Suprapubic skin (tissue), 4 donors: ENCODE measurements around the gene TCF7L2. TPM values are rescaled to one million over a fixed set of nuclear protein-coding genes. Genes with fewer than 3 reads are reported as not detected.

Source experiments
- DNase-seq, 2 donors: peaks; one replicate each; pipeline ENCODE4 v3.0.0-alpha.2; 2019; ENCODE audit warnings: low spot score in 2 of 2
- H3K27ac ChIP-seq: fragments of 200-600 bp; sonication (generic); one replicate; pipeline ENCODE4 v1.5.1; 2019
- H3K27me3 ChIP-seq: fragments of 200-600 bp; sonication (generic); one replicate; pipeline ENCODE4 v1.5.1; 2019
- H3K36me3 ChIP-seq: fragments of 200-600 bp; sonication (generic); one replicate; pipeline ENCODE4 v1.5.1; 2019
- H3K4me1 ChIP-seq: fragments of 200-600 bp; sonication (generic); one replicate; pipeline ENCODE4 v1.5.1; 2019
- H3K4me3 ChIP-seq: fragments of 200-600 bp; sonication (generic); one replicate; pipeline ENCODE4 v1.5.1; 2019; ENCODE audit warnings: mild to moderate bottlenecking
- H3K9me3 ChIP-seq: fragments of 200-600 bp; sonication (generic); one replicate; pipeline ENCODE4 v1.5.1; 2019
- EP300 ChIP-seq: sonication (generic); formaldehyde crosslinking; IDR thresholded peaks from one replicate; pipeline ENCODE4 v1.6.1; 2017; ENCODE audit warnings: antibody characterized with exemption
- POLR2A ChIP-seq, 2 donors: fragments of 450-650 bp; IDR thresholded peaks; one replicate each; pipeline ENCODE4 v1.6.1; 2017; ENCODE audit warnings: antibody characterized with exemption in 2 of 2, mild to moderate bottlenecking in 2 of 2, moderate library complexity in 2 of 2
- POLR2AphosphoS5 ChIP-seq, 3 donors: sonication (generic); formaldehyde crosslinking; IDR thresholded peaks; one replicate each; pipeline ENCODE4 v1.6.1; 2017; ENCODE audit warnings: antibody characterized with exemption in 3 of 3
- WGBS: methylation state at CpG from one replicate; pipeline ENCODE4 v1.1.5; 2018; 5-methylcytosine and 5-hydroxymethylcytosine counted together
- total RNA-seq, 4 donors: library from RNA; depleted of rRNA; stranded (reverse); fragments of >200 nt; gene quantifications; one replicate each; pipeline ENCODE4 v1.1.0, GENCODE V29; 2016
- TF ChIP-seq, protein P1 (sequence below), 2 donors: fragments of 200-600 bp in 1 of 2; fragments of 450-650 bp in 1 of 2; sonication (generic) in 1 of 2; IDR thresholded peaks; one replicate each; pipeline ENCODE4 v1.5.1; 2016 to 2019; ENCODE audit warnings: antibody characterized with exemption in 2 of 2, mild to moderate bottlenecking in 1 of 2, moderate library complexity in 1 of 2

The TCF7L2 gene
- total RNA-seq, 4 donors from 2014 or later = 9.9 to 23.3 (median 15.2) TPM

- Histone ChIP-seq H3K27ac (no peak overlapping the region), H3K9me3 (no peaks in the 10 kb centered on the region), H3K36me3 (peaks cover 34% of the 10 kb centered on the region), H3K27me3 (no peaks in the 10 kb centered on the region), H3K4me3 (no peak overlapping the region), H3K4me1 (peaks cover 3% of the 10 kb centered on the region)
- no peak for TF ChIP-seq EP300
- TF ChIP-seq POLR2A (IDR thresholded peaks at IDR 0.05) = no peak
- TF ChIP-seq, protein P1, sequence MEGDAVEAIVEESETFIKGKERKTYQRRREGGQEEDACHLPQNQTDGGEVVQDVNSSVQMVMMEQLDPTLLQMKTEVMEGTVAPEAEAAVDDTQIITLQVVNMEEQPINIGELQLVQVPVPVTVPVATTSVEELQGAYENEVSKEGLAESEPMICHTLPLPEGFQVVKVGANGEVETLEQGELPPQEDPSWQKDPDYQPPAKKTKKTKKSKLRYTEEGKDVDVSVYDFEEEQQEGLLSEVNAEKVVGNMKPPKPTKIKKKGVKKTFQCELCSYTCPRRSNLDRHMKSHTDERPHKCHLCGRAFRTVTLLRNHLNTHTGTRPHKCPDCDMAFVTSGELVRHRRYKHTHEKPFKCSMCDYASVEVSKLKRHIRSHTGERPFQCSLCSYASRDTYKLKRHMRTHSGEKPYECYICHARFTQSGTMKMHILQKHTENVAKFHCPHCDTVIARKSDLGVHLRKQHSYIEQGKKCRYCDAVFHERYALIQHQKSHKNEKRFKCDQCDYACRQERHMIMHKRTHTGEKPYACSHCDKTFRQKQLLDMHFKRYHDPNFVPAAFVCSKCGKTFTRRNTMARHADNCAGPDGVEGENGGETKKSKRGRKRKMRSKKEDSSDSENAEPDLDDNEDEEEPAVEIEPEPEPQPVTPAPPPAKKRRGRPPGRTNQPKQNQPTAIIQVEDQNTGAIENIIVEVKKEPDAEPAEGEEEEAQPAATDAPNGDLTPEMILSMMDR (IDR thresholded peaks at IDR 0.05) = no peak
- TF ChIP-seq POLR2AphosphoS5 (IDR thresholded peaks at IDR 0.05) = no peak
- WGBS = 54% methylated on average over 2 of the region's 2 CpGs
- DNase-seq = no peak
Measured at GRCh38 chr10:113139699-113140098, 189.7 kb downstream of the TCF7L2 start.

- Histone ChIP-seq H3K4me3 (no peak overlapping the region), H3K4me1 (peaks cover 3% of the 10 kb centered on the region), H3K36me3 (peaks cover 37% of the 10 kb centered on the region), H3K27ac (no peak overlapping the region), H3K9me3 (no peaks in the 10 kb centered on the region), H3K27me3 (no peaks in the 10 kb centered on the region)
- DNase-seq = no peak
- 88% methylated on average over 10 of the region's 10 CpGs for WGBS
- TF ChIP-seq, protein P1 (IDR thresholded peaks at IDR 0.05) = no peak
- TF ChIP-seq POLR2A (IDR thresholded peaks at IDR 0.05) (no peak), POLR2AphosphoS5 (IDR thresholded peaks at IDR 0.05) (no peak)
Measured at GRCh38 chr10:113140143-113141011, 190.3 kb downstream of the TCF7L2 start.

DNA sequence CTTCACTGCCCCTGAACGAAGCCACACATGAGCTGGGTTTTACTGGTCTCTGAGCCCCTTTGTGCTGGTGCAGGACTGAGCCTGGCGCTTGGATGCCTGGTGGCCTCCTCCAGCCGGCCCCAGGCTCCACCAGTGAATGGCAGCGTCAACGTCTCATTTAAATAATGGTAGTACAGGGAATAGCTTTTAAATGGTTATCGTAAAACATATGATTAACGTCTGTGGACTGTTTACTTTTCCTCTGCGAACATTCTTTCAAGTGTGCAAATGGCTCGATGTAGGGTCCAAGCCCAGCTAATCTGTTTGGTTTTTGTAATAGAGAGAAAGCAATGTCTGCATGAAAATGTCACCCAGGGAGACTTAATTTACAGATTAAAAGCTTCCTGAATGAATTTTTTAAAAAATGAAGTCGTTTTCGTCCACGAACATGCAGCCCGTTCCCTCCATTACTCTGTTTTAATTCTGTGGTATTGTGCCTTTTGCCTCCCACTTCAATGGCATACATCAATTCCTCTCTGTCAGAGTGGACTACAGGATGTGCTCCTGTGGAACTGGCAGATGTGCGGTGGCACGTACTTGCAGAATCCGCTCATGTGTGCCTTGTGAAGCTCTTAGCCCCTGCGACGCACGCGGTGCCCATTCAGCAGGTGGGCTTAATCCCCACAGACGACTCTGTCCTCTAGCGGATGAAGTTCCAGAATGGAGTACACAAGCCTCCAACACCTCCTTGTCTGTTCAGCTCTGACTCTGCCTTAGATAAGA is 192.7 kb downstream of the TCF7L2 start:
- TF ChIP-seq, protein P1 (IDR thresholded peaks at IDR 0.05) = no peak
- TF ChIP-seq POLR2A (IDR thresholded peaks at IDR 0.05) (no peak), EP300 (no peak), POLR2AphosphoS5 (IDR thresholded peaks at IDR 0.05) (no peak)
- no peak for DNase-seq
- Histone ChIP-seq H3K27ac (no peak overlapping the region), H3K36me3 (peaks cover 56% of the 10 kb centered on the region), H3K9me3 (no peaks in the 10 kb centered on the region), H3K4me3 (no peak overlapping the region), H3K27me3 (no peaks in the 10 kb centered on the region), H3K4me1 (peaks cover 3% of the 10 kb centered on the region)
- WGBS = 89% methylated on average over 22 of the region's 22 CpGs

GRCh38 chr10:113144576-113144975 is 194.5 kb downstream of the TCF7L2 start:
- no peaks in the 10 kb centered on the region for H3K4me1 ChIP-seq
- H3K27ac ChIP-seq = no peak overlapping the region
- TF ChIP-seq, protein P1 (IDR thresholded peaks at IDR 0.05) = no peak
- TF ChIP-seq POLR2AphosphoS5 (IDR thresholded peaks at IDR 0.05) (no peak), EP300 (no peak), POLR2A (IDR thresholded peaks at IDR 0.05) (no peak)
- H3K4me3 ChIP-seq = no peak overlapping the region
- no peaks in the 10 kb centered on the region for H3K27me3 ChIP-seq
- peaks cover 69% of the 10 kb centered on the region for H3K36me3 ChIP-seq
- no peak for DNase-seq
- WGBS = 87% methylated on average over 5 of the region's 5 CpGs
- no peaks in the 10 kb centered on the region for H3K9me3 ChIP-seq
